Hepatocyte (in vitro differentiated cells): ENCODE measurements around the gene LRP1B.

ENCODE experiments used
- EZH2phosphoT487 ChIP-seq: fragments of 200-600 bp; sonication (generic); IDR thresholded peaks from one replicate; pipeline ENCODE4 v1.6.1; 2018; ENCODE audit warnings: antibody characterized with exemption, mild to moderate bottlenecking, low read depth, moderate library complexity; ENCODE audit not compliant: unreplicated experiment, severe bottlenecking
- TF ChIP-seq, protein P1 (sequence below): fragments of 200-600 bp; sonication (generic); IDR thresholded peaks from 2 replicates; pipeline ENCODE4 v1.5.1; 2016; ENCODE audit warnings: antibody characterized with exemption, mild to moderate bottlenecking; ENCODE audit not compliant: poor library complexity

DNA sequence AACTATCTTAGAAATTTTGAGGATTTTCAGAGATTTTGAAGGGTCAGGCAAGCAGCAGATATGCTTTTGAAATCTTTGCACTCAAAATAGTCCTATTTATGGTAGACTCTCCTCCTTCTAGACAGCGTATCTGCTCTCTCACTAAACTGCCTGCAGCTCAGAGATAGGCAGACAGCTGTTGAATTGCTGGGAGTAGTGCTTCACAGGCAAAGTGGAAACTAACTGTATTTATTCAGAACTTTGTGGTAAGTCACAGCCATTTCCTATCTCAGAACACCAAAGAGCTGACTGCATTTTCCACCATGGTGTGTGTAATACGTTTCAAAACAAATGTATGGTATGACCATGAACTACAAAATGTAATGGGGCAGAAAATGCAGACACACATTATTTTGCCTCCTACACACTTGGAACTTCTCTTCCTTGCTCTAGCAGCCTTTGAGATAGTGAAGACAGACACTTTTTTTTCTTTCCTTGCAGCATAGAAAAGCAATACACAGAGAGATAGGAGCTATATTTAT lies 352.4 kb downstream of the LRP1B start:
- TF ChIP-seq, protein P1, sequence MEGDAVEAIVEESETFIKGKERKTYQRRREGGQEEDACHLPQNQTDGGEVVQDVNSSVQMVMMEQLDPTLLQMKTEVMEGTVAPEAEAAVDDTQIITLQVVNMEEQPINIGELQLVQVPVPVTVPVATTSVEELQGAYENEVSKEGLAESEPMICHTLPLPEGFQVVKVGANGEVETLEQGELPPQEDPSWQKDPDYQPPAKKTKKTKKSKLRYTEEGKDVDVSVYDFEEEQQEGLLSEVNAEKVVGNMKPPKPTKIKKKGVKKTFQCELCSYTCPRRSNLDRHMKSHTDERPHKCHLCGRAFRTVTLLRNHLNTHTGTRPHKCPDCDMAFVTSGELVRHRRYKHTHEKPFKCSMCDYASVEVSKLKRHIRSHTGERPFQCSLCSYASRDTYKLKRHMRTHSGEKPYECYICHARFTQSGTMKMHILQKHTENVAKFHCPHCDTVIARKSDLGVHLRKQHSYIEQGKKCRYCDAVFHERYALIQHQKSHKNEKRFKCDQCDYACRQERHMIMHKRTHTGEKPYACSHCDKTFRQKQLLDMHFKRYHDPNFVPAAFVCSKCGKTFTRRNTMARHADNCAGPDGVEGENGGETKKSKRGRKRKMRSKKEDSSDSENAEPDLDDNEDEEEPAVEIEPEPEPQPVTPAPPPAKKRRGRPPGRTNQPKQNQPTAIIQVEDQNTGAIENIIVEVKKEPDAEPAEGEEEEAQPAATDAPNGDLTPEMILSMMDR = no peak
- TF ChIP-seq EZH2phosphoT487 = no peak
